H1 (cell line): ENCODE measurements around the gene SSTR4. TPM values are rescaled to one million over a fixed set of nuclear protein-coding genes. Genes with fewer than 3 reads are reported as not detected.

Experiments
- CHD7 ChIP-seq: fragments of 300-600 bp; sonication (generic); IDR thresholded peaks from 2 replicates; pipeline ENCODE4 v1.7.1; 2012; ENCODE audit warnings: low read length, moderate library complexity, mild to moderate bottlenecking, inconsistent platforms; ENCODE audit not compliant: insufficient replicate concordance
- EP300 ChIP-seq, 2 experiments: IDR thresholded peaks; 1 replicate in 1 of 2; 2 replicates in 1 of 2; pipeline ENCODE4 v1.6.1; 2011 to 2012; ENCODE audit warnings: low read depth in 2 of 2, low read length in 2 of 2, mild to moderate bottlenecking in 2 of 2, borderline replicate concordance in 1 of 2, inconsistent platforms in 1 of 2, moderate library complexity in 1 of 2
- TAF7 ChIP-seq: optimal IDR thresholded peaks from 2 replicates; pipeline ENCODE3; 2011; ENCODE audit warnings: low read depth, mild to moderate bottlenecking, inconsistent platforms, low read length, moderate library complexity, borderline replicate concordance
- polyA plus RNA-seq, 7 experiments: library from polyadenylated mRNA; depleted of rRNA in 3 of 7; stranded (reverse) in 5 of 7; unstranded in 2 of 7; fragments of >200 nt in 5 of 7; fragments of 200-250 nt in 2 of 7; gene quantifications; 1 replicate in 5 of 7; 2 replicates in 1 of 7; 4 replicates in 1 of 7; pipeline versions ENCODE4 v1.2.1 to v1.2.3, GENCODE V29; 2011 to 2013; ENCODE audit warnings: missing spikeins in 2 of 7, mixed read lengths in 2 of 7
- total RNA-seq: library from RNA; stranded (reverse); fragmentation: NEBNext Ultra II Directional; extraction: Animal tissue kit (Norgen Biotek cat#: 25700); gene quantifications from 2 replicates; pipeline ENCODE4 v1.2.1, GENCODE V29; 2021

SSTR4 gene
- total and polyA plus RNA-seq, 2 of the 8 experiments (the other 6 are each of a cell fraction or from before 2014, with no cell fraction given): 0.05 TPM; not detected in 1

DNA sequence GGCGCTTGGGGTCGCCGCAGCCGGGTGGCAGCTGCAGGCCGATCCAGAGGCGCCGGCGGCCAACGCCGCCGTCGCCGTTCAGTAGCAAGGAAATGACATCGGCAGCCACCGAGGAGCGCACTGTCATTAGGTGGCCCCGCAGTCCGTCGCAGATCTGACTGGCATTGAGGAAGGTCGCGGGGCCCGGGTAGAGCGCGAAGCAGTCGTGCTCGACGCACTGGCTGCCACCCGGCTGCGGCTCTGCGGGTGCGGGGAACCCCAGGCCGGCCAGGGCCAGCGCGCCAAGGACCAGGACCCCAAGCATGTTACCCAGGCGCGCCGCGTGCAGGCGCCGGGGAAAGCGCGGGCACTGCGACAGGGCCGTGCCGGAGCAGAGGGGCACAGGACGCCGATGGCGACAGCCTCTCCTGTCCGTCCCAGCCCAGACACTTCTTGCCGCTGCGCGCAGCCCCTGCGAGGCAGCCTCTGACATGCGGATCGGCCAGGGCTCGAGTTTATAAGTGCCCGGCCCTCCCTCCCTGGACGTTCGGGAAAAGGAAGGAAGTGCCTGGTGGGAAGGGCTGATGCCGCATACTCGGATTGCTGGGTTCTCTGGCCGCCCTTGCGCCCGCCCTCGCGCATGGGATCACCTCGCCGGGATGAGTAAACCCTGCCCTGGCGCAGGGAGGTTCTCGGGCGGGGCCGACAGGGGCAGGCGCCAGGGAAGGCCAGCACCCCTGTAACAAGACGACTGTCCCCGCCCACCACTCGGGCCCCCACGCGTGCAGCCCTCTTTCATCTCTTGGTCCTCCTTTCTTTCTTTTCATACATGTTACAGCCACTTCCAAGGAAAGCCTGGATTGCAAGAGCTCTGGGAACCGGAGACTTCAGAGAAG, 14.3 kb downstream of the SSTR4 start, which contains the start of gene THBD (continued):
- TF ChIP-seq CHD7: no peak
- TF ChIP-seq TAF7: no peak
- TF ChIP-seq EP300 (IDR thresholded peaks at IDR 0.05; ENCODE audit: borderline replicate concordance in 1 of 2, low read depth in 2 of 2, low read length in 2 of 2): no peak
